NCI-H2196 (cell line): ENCODE results near the gene STOX2.
"Not testable (repeated sequence)": the region's sequence is repeated elsewhere in the genome, so short reads cannot be mapped to it uniquely, and the experiment has no call there.

Experiments
- DNase-seq: peaks from one replicate; lab custom pipeline; 2025; ENCODE audit not compliant: unreplicated experiment; lab: John Stamatoyannopoulos, UW

STOX2 gene

GRCh38 chr4:183935355-183936005 lies 30.4 kb downstream of the STOX2 start:
- DNase-seq = no peak

GRCh38 chr4:183936047-183936446 lies 30.9 kb downstream of the STOX2 start:
- DNase-seq = no peak

GRCh38 chr4:183936574-183937345 lies 31.7 kb downstream of the STOX2 start:
- no peak for DNase-seq

GRCh38 chr4:183940864-183941263 lies 35.8 kb downstream of the STOX2 start:
- DNase-seq = no peak

GRCh38 chr4:183941964-183942363 lies 36.9 kb downstream of the STOX2 start:
- DNase-seq = no peak

- DNase-seq = no peak
These were observed 40.6 kb downstream of the STOX2 start for GRCh38 chr4:183945741-183946140.

- DNase-seq = no peak
These were observed 45.4 kb downstream of the STOX2 start for GRCh38 chr4:183950536-183950935.

GRCh38 chr4:183952652-183953051 lies 47.5 kb downstream of the STOX2 start:
- DNase-seq = not testable (repeated sequence)

GRCh38 chr4:183959319-183960045 lies 54.4 kb downstream of the STOX2 start:
- DNase-seq = no peak

GRCh38 chr4:183960046-183960420 lies 54.9 kb downstream of the STOX2 start:
- no peak for DNase-seq

GRCh38 chr4:183960962-183961541 lies 55.9 kb downstream of the STOX2 start:
- DNase-seq = no peak

- DNase-seq = no peak
These were observed 56.7 kb downstream of the STOX2 start for GRCh38 chr4:183961795-183962194.

- DNase-seq = no peak
These were observed 57.3 kb downstream of the STOX2 start for GRCh38 chr4:183962419-183962818.

GRCh38 chr4:183966371-183966770 lies 61.3 kb downstream of the STOX2 start:
- DNase-seq = no peak

- no peak for DNase-seq
These were observed 62.2 kb downstream of the STOX2 start for GRCh38 chr4:183967266-183967665.

- no peak for DNase-seq
These were observed 63.4 kb downstream of the STOX2 start for GRCh38 chr4:183968502-183968901.

GRCh38 chr4:183968931-183969330 lies 63.8 kb downstream of the STOX2 start:
- no peak for DNase-seq

GRCh38 chr4:183969596-183969995 lies 64.5 kb downstream of the STOX2 start:
- no peak for DNase-seq

GRCh38 chr4:183971929-183972490 lies 66.9 kb downstream of the STOX2 start:
- DNase-seq = no peak

- DNase-seq = no peak
These were observed 72.6 kb downstream of the STOX2 start for GRCh38 chr4:183977707-183978106.

- DNase-seq = no peak
These were observed 79.5 kb downstream of the STOX2 start for GRCh38 chr4:183984566-183984965.
